ENCODE results near the gene KNOP1. TPM values are rescaled to one million over a fixed set of nuclear protein-coding genes. Genes with fewer than 3 reads are reported as not detected.
"Not testable (repeated sequence)": the region's sequence is repeated elsewhere in the genome, so short reads cannot be mapped to it uniquely, and the experiment has no call there.

The KNOP1 gene
- polyA plus RNA-seq, 4 donors = 38.9 to 48.5 (median 44.8) TPM

DNA sequence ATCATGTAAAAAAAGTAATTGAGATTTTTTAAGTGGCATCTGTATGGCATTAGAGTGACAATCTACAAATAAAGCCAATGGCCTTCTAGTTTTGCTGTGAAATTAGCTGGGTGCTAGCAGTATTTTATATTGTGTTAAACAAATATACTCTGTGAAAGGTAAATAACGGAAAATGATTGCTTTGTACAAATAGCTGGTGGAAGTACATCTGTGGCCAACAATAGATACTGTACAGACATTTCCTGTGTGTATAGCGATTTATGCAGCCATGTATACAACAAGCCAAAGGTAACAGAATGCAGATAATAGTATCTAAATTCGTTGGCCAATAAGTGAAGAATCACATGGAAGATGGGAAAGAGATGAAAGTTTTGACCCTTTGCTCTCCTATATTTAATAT lies 26.6 kb upstream of the KNOP1 start:
- DNase-seq (ENCODE audit: low read depth in 4 of 4, low spot score in 2 of 4) = no peak

DNA sequence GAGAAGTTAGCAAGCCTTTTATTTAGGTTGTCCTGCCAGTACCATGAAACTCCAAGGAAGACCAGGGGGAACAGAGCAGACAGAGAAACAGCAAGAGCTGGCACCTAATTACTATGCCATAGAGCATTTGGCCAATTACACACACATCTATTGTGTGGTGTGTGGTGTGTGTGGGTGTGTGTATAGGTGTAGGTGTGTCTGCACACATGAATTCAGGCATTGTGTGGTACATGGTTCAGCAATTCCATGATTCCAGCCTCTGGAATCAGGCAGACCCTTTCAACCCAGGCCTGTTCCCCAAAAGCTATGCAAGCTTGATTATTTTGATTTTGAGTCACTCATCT lies 25.8 kb upstream of the KNOP1 start:
- no peak for DNase-seq (ENCODE audit: low read depth in 4 of 4, low spot score in 2 of 4)

DNA sequence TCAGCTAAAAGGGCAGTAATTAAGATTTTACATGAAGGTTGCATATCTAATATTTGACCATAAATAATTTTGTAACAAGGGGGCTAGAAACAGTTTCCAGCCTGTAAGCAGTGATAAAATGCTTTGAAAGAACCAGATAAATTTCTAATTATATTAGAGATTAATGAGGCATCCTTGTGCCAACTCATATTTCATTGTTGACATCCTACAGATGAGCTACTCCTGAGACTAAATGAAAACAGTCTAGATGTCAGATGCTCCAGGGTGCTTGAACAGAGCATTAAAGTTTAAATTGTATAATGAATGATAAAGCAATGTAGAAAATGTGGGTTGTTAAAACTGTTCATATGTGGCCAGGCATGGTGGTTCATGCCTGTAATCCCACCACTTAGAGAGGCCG lies 23.3 kb upstream of the KNOP1 start:
- DNase-seq (ENCODE audit: low read depth in 4 of 4, low spot score in 2 of 4) = no peak

DNA sequence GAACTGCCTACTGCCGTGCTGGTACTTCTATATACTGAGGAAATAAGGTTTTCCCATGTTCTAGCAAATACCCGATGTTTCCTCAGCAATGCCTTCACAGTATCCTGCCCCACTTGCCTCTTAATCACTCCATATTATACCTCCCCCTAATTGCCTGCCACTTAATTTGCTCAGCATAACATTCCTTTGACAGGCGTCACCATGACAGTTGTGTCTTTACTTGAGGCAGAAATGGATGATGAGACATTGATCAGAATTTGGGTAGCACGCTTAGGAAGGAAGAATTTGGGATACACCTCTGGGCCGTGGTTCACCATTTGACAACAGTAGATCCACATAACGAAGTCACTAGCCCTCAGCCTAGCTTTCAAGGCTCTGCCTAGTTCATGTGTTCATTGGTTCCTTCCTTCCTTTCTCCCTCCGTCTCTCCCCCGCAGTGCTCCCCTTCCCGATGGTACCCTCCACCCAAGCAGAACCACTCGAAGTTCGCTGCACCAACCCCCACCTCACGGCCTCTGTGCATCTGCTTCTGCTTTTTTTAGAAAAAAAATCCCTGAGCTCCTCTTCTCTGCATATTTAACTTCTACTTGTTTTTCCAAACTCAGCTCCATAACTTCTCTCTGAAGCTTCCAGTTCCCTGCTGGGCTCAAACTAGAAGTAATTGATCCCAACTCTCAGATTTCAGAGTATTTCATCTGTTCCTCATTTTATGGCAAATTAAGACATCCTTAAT lies 19.4 kb upstream of the KNOP1 start:
- no peak for DNase-seq (ENCODE audit: low read depth in 4 of 4, low spot score in 2 of 4)

- DNase-seq (ENCODE audit: low read depth in 4 of 4, low spot score in 2 of 4) = no peak
Observed at GRCh38 chr16:19735074-19735867, 17.2 kb upstream of the KNOP1 start.

- no peak for DNase-seq (ENCODE audit: low read depth in 4 of 4, low spot score in 2 of 4)
Observed at GRCh38 chr16:19733551-19733950, 15.5 kb upstream of the KNOP1 start.

DNA sequence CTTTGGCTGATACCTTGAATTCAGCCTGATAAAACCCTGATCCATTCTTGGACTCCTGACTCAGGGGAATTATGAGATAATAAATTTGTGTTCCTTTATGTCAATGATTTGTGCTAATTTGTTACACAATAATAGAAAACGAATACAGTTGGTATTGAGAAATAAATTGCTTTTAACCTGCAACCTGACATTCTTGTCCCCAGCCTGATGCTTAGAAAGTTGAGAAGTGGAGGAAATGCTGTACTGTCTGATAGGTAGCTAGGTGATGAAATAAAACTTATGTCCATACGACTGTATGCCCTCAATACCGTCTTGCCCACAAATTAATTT lies 10.6 kb upstream of the KNOP1 start:
- no peak for DNase-seq (ENCODE audit: low read depth in 4 of 4, low spot score in 2 of 4)

- DNase-seq (ENCODE audit: low read depth in 4 of 4, low spot score in 2 of 4) = no peak
Observed at GRCh38 chr16:19722981-19723380, 5.0 kb upstream of the KNOP1 start.

- DNase-seq (ENCODE audit: low read depth in 4 of 4, low spot score in 2 of 4) = no peak
Observed at GRCh38 chr16:19722269-19722952, 4.4 kb upstream of the KNOP1 start.

GRCh38 chr16:19718624-19718965 lies 568 bp upstream of the KNOP1 start:
- no peak for DNase-seq (ENCODE audit: low read depth in 4 of 4, low spot score in 2 of 4)

- DNase-seq (ENCODE audit: low read depth in 4 of 4, low spot score in 2 of 4) = no peak
Observed at GRCh38 chr16:19717314-19717713, 713 bp downstream of the KNOP1 start.

DNA sequence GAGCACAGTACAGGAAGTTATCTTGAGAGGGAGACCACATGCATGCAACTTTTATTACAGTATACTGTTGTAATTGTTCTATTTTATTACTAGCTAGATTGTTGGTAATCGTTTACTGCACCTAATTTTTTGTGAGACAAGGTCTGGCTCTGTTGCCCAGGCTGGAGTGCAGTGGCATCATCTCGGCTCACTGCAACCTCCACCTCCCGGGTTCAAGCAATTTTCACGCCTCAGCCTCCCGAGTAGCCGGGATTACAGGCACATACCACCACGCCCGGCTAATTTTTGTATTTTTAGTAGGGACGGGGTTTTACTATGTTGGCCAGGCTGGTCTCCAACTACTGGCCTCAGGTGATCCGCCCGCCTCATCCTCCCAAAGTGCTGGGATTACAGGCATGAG lies 1.3 kb downstream of the KNOP1 start:
- DNase-seq (ENCODE audit: low read depth in 4 of 4, low spot score in 2 of 4) = not testable (repeated sequence)

- DNase-seq (ENCODE audit: low read depth in 4 of 4, low spot score in 2 of 4) = no peak
Observed at GRCh38 chr16:19716183-19716582, 1.8 kb downstream of the KNOP1 start.

DNA sequence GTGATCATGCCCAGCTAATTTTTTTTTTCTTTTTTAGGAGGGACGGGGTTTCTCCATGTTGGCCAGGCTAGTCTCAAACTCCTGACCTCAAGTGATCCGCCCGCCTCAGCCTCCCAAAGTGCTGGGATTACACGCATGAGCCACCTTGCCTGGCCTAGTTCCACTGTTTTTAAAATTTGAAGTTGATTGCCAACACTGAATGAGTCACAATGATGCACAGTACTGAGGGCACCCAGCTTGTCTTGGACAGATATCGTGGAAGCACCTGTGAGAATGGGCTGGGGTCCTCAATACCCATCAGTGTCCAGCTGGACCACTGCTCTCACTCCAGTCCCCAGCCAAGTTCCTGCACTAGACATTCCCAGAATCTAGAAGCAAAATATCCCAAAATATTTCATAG lies 2.5 kb downstream of the KNOP1 start:
- no peak for DNase-seq (ENCODE audit: low read depth in 4 of 4, low spot score in 2 of 4)

- DNase-seq (ENCODE audit: low read depth in 4 of 4, low spot score in 2 of 4) = no peak
Observed at GRCh38 chr16:19713697-19714096, 4.3 kb downstream of the KNOP1 start.

DNA sequence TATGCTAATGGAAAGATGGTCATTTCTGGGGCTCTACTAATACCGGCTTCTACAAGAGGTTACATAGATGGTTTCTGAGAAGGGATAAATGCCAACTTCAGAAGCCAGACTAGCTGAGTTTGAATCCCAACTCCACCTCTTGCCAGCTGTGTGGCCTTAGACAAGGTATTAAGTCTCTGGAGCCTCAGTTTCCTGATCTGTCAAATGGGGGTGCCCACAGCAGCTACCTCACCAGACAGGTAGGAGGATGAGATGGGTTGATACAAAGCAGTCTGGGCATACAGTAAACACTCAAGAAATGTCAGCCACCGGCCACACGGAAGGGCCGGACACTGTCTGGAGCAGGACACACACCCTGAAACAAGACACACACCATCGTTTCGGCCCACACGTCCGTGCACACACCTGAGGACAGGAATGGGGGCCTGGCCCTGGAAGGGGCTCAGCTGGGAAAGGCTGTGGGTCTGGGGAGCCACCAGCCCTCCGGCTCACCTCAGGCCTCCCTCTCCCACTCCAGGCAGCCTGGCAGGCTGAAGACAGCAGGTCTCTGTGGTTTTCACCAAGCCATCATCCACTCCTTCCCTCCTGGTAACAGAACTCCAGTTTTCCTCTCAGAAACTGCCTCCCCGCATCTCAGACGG lies 5.5 kb downstream of the KNOP1 start:
- no peak for DNase-seq (ENCODE audit: low read depth in 4 of 4, low spot score in 2 of 4)

DNA sequence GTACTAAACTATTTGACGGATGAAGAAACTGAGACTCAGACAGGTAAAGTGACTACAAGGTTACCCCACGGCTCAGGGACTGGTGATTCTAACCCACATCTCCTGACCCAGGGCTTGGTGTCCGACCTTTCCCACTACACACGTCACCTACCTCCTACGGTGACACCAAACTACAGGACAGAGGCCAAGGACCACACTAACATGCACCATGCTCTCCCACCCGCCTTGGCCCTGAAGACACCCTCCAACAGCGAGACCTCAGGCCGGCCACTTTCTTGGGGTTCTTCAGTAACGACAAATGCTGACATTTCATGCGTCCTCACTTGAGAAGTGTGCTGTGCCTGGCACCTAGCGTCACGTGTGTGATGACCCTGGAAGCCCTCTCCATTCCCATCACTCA lies 6.4 kb downstream of the KNOP1 start:
- DNase-seq (ENCODE audit: low read depth in 4 of 4, low spot score in 2 of 4) = no peak

- no peak for DNase-seq (ENCODE audit: low read depth in 4 of 4, low spot score in 2 of 4)
Observed at GRCh38 chr16:19710991-19711545, 7.0 kb downstream of the KNOP1 start.

- DNase-seq (ENCODE audit: low read depth in 4 of 4, low spot score in 2 of 4) = no peak
Observed at GRCh38 chr16:19710191-19710908, 7.7 kb downstream of the KNOP1 start.

DNA sequence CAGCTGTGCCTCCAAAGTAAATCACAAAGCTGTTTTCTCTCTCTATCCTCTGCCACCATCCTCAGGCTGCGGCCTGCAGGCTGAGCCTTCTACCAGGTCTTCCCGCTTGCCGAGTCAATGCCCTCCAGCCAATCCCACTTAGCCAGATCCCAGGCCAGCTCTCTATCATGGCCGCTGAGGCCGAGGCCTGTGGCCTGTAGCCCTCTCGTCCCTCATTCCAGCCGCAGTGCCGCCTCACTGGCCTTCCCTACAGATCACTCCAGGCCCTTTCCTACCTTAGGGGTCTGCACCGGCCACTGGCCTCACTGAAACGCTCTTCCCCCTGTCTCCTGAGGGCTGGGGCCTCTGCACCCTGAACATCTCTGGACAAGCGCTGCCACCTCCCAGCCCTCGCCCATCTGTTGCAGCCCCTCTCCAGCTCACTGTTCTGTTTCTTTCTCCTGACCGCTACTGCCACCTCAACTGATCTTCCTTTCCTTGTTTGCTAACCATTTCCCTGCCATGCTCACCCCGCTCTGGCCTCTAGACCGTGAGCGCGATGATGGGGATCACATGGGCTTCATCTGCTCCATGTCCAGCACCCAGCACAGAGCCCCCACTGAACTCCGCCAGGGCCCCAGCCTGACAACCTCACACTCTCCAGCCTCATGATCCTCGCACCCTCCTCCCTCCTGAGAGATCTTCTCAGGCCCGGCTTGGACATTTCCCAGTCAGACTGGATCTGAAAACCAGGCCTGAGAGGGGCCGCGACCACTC lies 8.5 kb downstream of the KNOP1 start:
- DNase-seq (ENCODE audit: low read depth in 4 of 4, low spot score in 2 of 4) = no peak
